Esophagus (tissue), 2 donors: Measurements from ENCODE around the gene TTC4. TPM values are rescaled to one million over a fixed set of nuclear protein-coding genes. Genes with fewer than 3 reads are reported as not detected.

Experiments
- H3K27ac ChIP-seq, 2 donors: one replicate each; pipeline ENCODE4 v1.5.1; 2013; ENCODE audit warnings: low read depth in 2 of 2, mild to moderate bottlenecking in 2 of 2, inconsistent platforms in 1 of 2, low read length in 1 of 2, moderate library complexity in 1 of 2
- H3K27me3 ChIP-seq, 2 donors: one replicate each; pipeline ENCODE4 v1.6.1; 2013; ENCODE audit warnings: low read length in 2 of 2, control low read depth in 1 of 2, mild to moderate bottlenecking in 1 of 2; ENCODE audit not compliant: insufficient read depth in 2 of 2, control insufficient read depth in 1 of 2
- H3K36me3 ChIP-seq, 2 donors: one replicate each; pipeline ENCODE4 v1.6.1; 2013; ENCODE audit warnings: low read length in 1 of 2; ENCODE audit not compliant: control insufficient read depth in 2 of 2, insufficient read depth in 2 of 2
- H3K4me1 ChIP-seq, 2 donors: one replicate each; pipeline ENCODE4 v1.6.1; 2013; ENCODE audit warnings: low read length in 1 of 2; ENCODE audit not compliant: control insufficient read depth in 2 of 2, insufficient read depth in 2 of 2
- H3K4me3 ChIP-seq, 2 donors: one replicate each; pipeline ENCODE4 v1.5.1; 2013; ENCODE audit warnings: low read length in 2 of 2, mild to moderate bottlenecking in 2 of 2, low read depth in 1 of 2, moderate library complexity in 1 of 2
- H3K9me3 ChIP-seq, 2 donors: one replicate each; pipeline ENCODE4 v1.6.1; 2013; ENCODE audit warnings: mild to moderate bottlenecking in 2 of 2, low read depth in 1 of 2, low read length in 1 of 2, moderate library complexity in 1 of 2; ENCODE audit not compliant: control insufficient read depth in 2 of 2, insufficient read depth in 1 of 2
- WGBS, 2 donors: extraction: QIAGEN DNeasy Blood & Tissue Kit; methylation state at CpG; one replicate each; pipeline ENCODE4 v1.1.7; 2013; 5-methylcytosine and 5-hydroxymethylcytosine counted together
- polyA plus RNA-seq, 2 donors: library from polyadenylated mRNA; stranded (reverse); fragments of 200-250 nt; gene quantifications; one replicate each; pipeline ENCODE4 v1.2.3, GENCODE V29; 2013
- donor health status: healthy with polysubstance abuse.
- donor health status: Bipolar disorder and iron deficiency.

TTC4 gene, protein sequence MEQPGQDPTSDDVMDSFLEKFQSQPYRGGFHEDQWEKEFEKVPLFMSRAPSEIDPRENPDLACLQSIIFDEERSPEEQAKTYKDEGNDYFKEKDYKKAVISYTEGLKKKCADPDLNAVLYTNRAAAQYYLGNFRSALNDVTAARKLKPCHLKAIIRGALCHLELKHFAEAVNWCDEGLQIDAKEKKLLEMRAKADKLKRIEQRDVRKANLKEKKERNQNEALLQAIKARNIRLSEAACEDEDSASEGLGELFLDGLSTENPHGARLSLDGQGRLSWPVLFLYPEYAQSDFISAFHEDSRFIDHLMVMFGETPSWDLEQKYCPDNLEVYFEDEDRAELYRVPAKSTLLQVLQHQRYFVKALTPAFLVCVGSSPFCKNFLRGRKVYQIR
- polyA plus RNA-seq, result 10 to 100 TPM in 1 of 2 donors, 1 to 10 TPM in 1; 7.7 to 12.5 TPM

DNA sequence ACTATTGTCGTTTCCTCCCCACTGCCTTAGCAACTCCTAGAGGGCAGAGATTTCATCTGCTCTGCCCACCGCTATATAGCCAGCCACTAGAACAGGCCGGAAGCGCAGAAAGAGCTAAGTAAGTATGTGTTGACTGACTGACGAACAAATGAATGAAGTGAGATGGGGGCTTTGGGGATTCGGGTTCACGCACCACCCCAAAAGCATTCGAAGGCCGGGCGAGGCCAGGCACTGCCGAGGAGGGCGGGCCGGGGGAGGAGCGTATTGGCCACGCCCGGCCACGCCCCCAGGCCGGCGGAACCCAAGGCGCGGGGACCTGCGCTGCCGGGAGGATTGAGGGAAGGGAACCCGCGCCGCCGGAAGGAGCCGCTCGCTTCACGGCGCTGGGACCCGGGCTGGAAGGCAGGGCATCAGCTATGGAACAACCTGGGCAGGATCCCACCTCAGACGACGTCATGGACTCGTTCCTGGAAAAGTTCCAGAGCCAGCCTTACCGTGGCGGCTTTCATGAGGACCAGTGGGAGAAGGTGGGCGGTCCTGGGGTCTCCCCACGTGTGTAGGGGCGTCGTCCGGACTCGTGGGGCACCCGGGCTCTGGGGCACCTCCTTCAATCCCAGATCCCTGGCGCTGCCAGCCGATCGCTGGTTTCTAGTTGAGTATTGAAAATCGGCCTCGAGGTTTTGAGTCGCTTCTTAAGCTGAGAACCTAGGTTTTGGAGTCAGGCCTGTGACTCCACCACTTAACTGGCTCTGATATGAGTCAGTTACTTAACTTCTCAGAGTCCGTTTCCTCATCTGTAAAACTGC, at the start of gene TTC4:
Gene TTC4, plus strand, starts transcription at position 369 of the 806 bp plus-strand sequence. Its CDS starts 48 bp downstream, at position 417.
- Histone ChIP-seq H3K36me3 (peaks cover 0 to 3% of the 10 kb centered on the region in 2 donors), H3K4me1 (peaks cover 0 to 4% of the 10 kb centered on the region in 2 donors), H3K9me3 (no peaks in the 10 kb centered on the region), H3K27me3 (no peaks in the 10 kb centered on the region), H3K27ac (peak within 1 kb of the TSS; percentile 76 to 88), H3K4me3 (peak within 1 kb of the TSS; percentile 82 to 86)
- 1% methylated on average over 51 of the region's 51 CpGs for WGBS, 2 donors

DNA sequence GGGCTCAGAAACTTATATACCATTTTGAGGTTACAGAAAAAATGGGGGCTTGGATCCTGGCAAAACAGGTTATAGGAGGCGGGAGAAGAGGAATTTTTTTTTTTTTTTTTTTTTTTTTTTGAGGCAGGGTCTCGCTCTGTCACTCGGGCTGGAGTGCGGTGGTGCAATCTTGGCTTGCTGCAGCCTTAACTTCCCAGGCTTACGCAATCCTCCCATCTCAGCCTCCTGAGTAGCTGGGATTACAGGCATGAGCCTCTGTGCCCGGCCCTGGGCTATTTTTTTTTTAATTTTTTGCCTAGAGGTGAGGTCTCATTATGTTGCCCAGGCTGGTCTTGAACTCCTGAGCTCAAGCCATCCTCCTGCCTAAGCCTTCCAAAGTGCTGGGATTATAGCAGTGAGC, 49.3 kb upstream of the TTC4 start:
- 89 to 90% methylated on average over 6 of the region's 6 CpGs for WGBS, 2 donors
- Histone ChIP-seq H3K4me3 (no peak overlapping the region), H3K9me3 (peaks cover 0 to 2% of the 10 kb centered on the region in 2 donors), H3K27me3 (no peaks in the 10 kb centered on the region), H3K4me1 (no peaks in the 10 kb centered on the region), H3K27ac (no peak overlapping the region), H3K36me3 (no peaks in the 10 kb centered on the region)

DNA sequence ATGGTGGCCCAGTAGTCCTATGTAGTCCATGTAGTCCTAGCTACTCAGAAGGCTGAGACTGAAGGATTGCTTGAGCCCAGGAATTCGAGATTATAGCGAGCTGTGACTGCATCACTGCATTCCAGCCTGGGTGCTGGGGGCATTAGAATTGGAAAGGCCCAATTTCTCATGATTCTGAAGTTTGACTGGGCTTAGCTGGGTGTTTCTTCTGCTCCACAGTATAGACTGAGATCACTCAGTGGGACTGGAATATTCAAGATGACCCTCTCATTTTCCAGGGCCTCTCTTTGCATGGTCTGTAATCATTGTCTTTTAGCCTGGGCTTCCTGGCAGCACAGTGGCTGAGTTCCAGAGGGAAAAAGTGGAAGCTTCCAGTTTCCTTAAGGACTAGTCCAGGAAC, 47.9 kb upstream of the TTC4 start:
- Histone ChIP-seq H3K4me1 (no peaks in the 10 kb centered on the region), H3K27ac (no peak overlapping the region), H3K4me3 (no peak overlapping the region), H3K9me3 (peaks cover 0 to 3% of the 10 kb centered on the region in 2 donors), H3K36me3 (no peaks in the 10 kb centered on the region), H3K27me3 (no peaks in the 10 kb centered on the region)
- 89 to 91% methylated on average over 2 of the region's 2 CpGs for WGBS, 2 donors

GRCh38 chr1:54668567-54668966, 47.1 kb upstream of the TTC4 start:
- Histone ChIP-seq H3K27me3 (no peaks in the 10 kb centered on the region), H3K36me3 (no peaks in the 10 kb centered on the region), H3K27ac (no peak overlapping the region), H3K4me1 (no peaks in the 10 kb centered on the region), H3K9me3 (peaks cover 0 to 3% of the 10 kb centered on the region in 2 donors), H3K4me3 (no peak overlapping the region)
- WGBS, 2 donors, result 90 to 94% methylated on average over 2 of the region's 2 CpGs

- no peaks in the 10 kb centered on the region for H3K4me1 ChIP-seq
- no peak overlapping the region for H3K27ac ChIP-seq
- no peaks in the 10 kb centered on the region for H3K36me3 ChIP-seq
- H3K9me3 ChIP-seq, result peaks cover 0 to 3% of the 10 kb centered on the region in 2 donors
- H3K4me3 ChIP-seq, result no peak overlapping the region
- 53 to 57% methylated on average over 6 of the region's 6 CpGs for WGBS, 2 donors
- no peaks in the 10 kb centered on the region for H3K27me3 ChIP-seq
Observed at GRCh38 chr1:54671985-54672608, 43.6 kb upstream of the TTC4 start.

- H3K27me3 ChIP-seq, result no peaks in the 10 kb centered on the region
- no peaks in the 10 kb centered on the region for H3K36me3 ChIP-seq
- H3K4me1 ChIP-seq, result no peaks in the 10 kb centered on the region
- H3K9me3 ChIP-seq, result no peaks in the 10 kb centered on the region
- no peak overlapping the region for H3K27ac ChIP-seq
- WGBS, 2 donors, result 77 to 78% methylated on average over 17 of the region's 17 CpGs
- no peak overlapping the region for H3K4me3 ChIP-seq
Observed at GRCh38 chr1:54678776-54679643, 36.7 kb upstream of the TTC4 start.

GRCh38 chr1:54679706-54680105, 36.0 kb upstream of the TTC4 start:
- H3K9me3 ChIP-seq, result no peaks in the 10 kb centered on the region

GRCh38 chr1:54680387-54680786, 35.3 kb upstream of the TTC4 start:
- H3K27ac ChIP-seq, result no peak overlapping the region
- no peaks in the 10 kb centered on the region for H3K27me3 ChIP-seq
- no peaks in the 10 kb centered on the region for H3K4me1 ChIP-seq
- 79% methylated on average over 8 of the region's 8 CpGs for WGBS, 2 donors
- no peak overlapping the region for H3K4me3 ChIP-seq
- no peaks in the 10 kb centered on the region for H3K36me3 ChIP-seq
- no peaks in the 10 kb centered on the region for H3K9me3 ChIP-seq

More at GRCh38 chr1:54679706-54680105, 36.0 kb upstream of the TTC4 start:
- no peaks in the 10 kb centered on the region for H3K36me3 ChIP-seq
- H3K27ac ChIP-seq, result no peak overlapping the region
- no peaks in the 10 kb centered on the region for H3K27me3 ChIP-seq
- WGBS, 2 donors, result 90 to 92% methylated on average over 7 of the region's 7 CpGs
- no peaks in the 10 kb centered on the region for H3K4me1 ChIP-seq
- H3K4me3 ChIP-seq, result no peak overlapping the region

DNA sequence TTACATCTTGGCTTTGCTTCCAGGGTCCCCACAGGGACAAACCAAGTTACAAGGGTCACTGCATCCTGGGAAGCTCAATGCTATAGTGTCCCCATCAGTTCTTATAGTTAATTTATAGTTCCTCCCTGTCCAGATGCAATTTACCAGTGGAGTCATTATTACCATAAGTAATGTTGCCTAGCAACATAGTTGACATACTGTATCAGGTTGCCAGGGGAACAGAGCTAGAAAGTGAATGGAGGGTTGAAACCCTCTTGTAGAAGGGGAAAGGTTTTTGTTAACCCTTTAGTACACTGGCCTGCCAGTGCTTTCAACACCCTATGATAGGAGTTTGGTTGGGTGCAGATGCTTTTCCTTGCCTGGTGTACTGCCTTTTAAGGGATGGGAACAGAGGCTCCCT, 34.3 kb upstream of the TTC4 start:
- no peaks in the 10 kb centered on the region for H3K4me1 ChIP-seq
- no peak overlapping the region for H3K27ac ChIP-seq
- no peaks in the 10 kb centered on the region for H3K36me3 ChIP-seq
- H3K9me3 ChIP-seq, result no peaks in the 10 kb centered on the region
- H3K4me3 ChIP-seq, result no peak overlapping the region
- no peaks in the 10 kb centered on the region for H3K27me3 ChIP-seq
